Left forelimb (tissue), 1 donor: ENCODE data around the gene RBM24.

ENCODE experiments used
- DNase-seq: peaks from one replicate; pipeline ENCODE4 v3.0.0-alpha.2; 2018; ENCODE audit warnings: low spot score

The RBM24 gene

DNA sequence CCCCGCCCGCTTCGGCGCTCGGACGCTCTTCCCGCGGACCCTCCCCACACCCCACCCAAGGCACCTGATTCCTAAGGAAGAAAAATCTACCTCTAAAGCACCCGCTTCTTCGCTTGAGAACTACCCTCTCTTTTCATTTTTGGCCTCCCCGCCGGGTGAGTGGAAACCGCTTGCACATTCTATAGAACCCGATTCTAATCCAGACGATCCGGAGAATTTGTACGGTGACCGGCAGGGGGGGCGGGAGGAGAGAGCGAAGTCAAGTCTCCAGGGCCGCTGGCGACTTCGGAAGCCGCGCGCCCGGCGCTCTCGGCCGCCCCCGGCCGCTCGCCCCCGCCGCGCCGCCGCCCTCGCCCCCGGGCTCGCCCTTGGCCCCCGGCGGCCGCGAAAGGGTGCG is at the start of gene RBM24:
Gene RBM24 (plus strand): TSS at position 262 of the 397 bp plus-strand sequence. CDS start 221 bp downstream, outside the sequence.
- DNase-seq: no peak

DNA sequence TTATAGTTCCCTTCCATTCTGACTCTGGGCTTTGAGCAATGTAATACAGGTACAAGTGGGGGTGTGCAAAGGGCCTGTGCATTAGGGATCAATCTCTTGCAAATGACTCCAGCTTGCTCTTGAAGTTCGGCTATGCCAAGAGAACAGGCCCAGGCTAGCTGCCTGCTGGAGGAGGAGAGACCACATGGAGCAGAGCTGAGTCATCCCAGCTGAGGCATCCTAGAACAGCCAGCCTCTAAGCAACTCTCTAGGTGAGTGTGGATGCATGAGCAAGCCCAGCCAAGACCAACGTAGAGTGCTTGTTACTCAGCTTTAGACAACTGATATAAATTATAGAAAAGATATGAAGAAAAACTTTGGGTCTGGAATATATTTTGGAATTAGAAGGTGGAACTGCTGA is 47.6 kb upstream of the RBM24 start:
- DNase-seq: no peak

DNA sequence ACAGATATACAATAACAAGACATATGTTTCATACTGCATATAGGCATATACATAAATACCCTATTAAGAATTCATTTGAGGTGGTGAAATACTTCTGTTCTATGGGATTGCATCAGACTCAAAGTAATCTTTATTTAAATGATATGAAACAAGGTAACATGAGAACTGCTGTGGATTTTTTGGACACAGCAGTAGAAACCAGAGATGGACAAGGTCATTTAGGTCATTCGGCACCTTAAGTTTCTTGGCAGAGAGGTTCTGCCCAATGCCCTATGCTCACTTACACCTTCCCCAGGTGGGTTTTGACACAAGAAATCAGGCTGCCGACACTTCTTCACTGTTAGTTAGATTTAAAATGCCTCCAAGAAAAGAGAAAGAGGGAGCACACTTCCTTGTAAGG is 43.9 kb upstream of the RBM24 start:
- no peak for DNase-seq

DNA sequence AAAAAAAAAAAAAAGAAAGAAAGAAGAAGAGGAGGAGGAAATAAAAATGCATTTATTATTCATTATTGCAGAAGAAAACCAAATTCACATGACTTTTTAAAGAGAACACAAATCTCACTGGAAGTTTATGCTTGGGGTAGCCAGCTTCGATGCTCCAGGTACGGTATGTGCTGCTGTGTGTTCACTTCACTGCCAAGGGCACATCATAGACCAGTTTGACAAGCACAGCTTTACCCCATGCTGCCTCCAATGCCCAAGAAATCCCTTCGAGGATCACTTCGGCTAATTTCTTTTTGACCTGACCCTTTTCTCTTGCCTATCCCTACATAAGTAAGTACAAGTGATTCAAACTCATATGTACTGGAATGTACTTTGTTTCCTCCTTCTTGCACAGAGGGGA is 41.9 kb upstream of the RBM24 start:
- no peak for DNase-seq

DNA sequence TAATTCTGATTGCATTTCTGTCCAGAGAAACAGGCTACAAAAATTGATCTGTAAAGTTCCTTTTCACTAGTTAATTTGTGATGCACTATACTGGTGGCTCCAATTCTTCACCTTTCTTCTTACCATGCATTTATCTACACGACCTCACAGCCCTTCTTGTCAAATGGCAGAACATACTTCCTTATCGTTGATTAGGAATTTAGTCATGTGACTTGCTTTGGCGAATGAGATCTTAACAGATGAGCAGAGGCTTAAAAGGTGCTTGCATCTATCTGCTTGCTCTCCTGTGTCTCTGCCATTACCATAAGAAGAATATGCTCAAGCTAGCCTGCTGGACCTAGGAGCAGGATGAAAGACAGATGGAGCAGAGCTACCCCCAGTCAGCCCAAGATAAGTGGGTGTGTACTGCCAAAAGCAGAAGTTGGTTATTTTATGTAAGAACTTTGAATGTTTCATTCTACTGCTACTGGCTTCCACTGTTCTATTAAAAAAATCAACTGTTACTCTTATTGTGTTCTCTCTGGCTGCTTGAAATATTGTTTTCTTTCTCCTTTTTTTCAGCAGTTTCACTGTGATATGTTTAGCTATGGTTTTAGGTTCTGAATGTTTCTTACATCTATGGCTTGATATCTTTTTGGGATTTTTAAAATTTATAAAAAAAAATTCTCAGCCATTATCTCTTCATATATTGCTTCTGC is 40.2 kb upstream of the RBM24 start:
- no peak for DNase-seq

DNA sequence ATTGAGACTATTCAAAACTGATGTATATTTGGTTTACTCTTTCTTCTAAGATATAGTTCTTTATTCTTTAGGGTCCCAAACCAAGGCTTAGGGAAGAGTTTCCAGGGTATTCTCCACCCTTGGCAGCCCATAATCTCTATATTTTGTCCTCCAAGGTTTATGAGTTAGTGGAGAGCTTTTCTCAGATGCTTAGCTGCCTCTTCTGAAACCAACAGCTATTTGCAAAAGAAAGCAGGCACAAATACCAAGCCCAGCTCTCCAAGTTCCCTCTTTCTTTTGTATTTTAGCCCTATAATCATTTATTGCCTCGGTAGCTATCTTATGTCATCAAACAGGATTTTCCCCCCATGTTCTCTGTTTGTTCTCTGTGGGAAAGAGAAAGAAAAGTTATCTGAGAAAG is 39.1 kb upstream of the RBM24 start:
- no peak for DNase-seq

DNA sequence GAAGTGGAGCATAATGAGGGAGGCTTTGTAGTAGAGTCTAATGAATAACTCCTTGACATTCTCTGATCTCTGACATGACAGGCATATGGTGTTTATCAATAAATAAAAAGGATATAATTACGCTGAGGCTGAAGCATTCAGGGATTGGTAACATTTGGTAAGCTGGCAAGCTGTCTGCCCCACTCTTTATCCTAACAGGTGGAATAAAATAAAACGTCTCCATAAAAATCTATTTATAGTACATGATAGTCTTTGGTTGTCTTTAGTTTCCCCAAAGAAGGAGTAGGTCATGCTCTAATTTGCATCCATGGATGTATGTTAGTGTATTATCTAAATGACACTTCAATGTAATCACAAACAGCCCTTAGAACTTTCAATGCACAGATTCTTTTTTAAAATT is 30.9 kb upstream of the RBM24 start:
- DNase-seq: no peak

DNA sequence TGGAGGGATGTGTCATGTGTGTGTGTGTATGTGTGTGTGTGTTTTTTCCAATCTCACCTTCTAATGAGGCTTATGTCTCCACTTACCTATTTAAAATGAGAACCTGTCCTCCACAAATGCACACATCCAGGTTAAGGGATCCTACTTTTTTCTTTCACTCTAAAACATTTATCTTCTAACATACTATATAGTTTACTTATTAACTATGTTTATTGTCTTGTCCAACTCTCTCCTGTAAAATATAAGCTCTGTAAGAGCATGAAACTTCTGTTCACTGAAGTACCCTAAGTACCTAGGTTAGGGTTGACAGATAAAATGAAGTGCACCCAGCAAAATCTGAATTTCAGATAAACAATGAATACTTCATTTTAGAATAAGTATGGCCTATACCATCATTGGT is 29.2 kb upstream of the RBM24 start:
- DNase-seq: no peak

DNA sequence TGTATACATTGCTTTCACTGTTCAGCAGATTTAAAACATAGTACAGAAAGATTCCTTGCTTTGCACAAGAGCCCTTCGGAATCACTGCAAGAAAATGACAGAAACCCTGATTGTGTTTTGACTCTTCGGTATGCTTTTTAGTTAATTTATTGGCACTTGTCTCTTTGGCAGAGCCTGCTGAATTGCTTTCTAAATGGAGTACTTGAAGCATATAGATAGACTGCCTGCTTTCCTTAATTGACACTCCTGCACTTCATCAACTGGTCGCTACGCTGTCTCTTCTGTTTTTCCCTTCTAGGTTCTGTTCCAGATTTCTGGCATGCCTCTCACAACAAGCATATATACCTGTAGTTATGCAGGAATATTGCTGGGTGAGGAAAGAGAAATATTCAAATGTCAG is 22.4 kb upstream of the RBM24 start:
- DNase-seq: no peak

DNA sequence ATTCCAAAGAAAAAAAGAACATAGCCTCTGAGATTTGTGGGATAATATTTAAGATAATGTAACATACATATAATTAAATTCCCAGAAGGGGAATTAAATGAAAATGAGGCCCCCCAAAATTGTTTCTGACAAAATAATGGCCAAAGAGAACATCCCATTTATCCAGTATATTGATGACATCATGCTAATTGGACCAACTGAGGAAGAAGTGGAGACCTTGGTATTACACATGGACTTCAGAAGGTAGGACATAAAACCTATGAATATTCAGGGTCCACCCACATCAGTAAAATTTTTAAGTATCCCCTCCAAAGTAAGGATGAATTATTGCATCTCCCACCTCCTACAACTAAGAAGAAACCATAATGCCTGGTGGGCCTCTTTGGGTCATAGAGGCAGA is 15.6 kb upstream of the RBM24 start:
- no peak for DNase-seq

DNA sequence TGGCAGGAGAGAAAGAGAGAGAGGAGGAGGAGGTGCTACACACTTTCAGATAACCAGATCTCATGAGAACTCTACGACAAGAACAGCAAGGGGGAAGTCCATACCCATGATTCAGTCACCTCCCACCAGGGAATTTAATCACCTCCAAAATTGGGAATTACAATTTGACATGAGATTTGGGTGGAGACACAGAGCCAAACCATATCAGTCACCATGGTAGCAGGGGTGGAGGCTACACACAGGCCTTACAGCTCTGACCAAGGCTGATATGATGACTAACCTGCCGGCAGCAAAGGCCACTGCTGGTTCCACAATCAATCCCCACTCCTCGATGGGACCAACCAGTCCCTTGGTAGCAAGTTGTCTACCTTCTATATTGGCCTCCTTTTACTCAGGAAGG is 13.6 kb upstream of the RBM24 start:
- DNase-seq: no peak

DNA sequence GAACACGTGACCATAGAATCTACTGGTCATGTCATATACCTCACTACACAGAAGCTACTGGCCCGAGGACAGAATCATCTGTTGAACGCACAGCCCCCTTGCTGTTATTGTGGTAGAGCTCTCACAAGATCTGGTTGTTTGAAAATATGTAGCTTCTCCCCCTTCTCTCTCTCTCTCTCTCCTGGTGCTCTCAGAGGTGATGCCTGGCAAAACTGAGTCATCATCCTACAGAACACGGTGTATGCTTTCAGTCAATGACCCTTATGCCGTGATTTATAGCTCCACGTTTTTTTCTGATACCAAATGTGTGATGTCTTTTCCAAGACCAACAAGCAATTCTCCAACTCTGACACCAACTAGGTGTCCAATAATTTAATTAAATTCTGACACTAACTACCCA is 13.0 kb upstream of the RBM24 start:
- DNase-seq: no peak

DNA sequence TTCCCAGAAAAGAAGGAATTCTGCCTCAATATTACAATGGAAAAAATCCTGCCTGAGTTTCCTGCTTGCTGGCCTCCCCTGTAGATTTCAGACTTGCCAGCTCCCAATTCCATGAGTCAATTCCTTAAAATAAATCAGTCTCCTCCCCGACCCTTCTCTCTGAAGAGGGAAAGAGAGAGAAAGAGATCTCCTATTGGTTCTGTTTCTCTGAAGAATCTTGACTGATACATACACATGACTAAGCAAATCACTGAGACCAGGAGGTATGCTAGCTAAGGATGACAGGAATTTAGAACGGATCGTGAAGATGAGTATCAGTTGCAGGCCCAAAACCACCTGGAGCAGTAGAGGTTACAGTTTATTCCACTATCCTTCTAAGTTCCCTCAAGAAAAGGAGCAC is 11.3 kb upstream of the RBM24 start:
- DNase-seq: no peak

DNA sequence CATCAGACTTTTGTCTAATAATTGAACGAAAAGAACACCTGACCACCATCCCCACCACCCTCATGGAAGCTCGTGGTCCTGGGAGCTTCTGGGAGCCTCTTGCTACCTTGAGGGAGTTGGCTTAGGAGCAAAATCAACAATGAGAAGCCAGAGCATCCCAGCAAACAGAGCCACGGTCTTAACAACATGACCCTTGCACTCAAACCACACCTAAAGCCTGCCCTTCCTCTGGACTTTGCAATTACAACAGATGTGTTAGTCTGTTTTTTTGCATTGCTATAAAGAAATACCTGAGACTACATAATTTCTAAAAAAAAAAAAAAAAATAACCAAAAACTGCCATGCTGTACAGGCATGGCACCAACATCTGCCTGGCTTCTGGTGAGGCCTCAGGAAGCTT is 9.5 kb upstream of the RBM24 start:
- no peak for DNase-seq

DNA sequence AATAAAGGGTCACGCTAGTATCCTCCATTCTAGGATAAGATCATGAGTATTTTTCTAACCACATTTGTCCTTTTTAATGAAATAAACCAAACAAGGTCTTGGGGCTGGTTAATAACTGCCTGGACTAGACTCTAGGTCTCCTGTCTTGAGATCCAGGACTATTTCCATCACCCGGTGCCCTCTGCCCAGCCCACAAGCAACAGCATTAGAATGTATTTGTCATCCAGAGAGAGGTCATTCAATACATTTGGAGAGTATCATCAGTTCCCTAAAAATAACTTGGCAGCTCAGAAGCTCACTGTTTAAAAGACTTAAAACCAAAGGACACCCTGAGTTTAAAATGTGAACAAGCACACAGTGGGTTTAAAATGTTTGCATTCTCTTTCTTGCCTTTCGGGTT is 4.4 kb upstream of the RBM24 start:
- DNase-seq: no peak

DNA sequence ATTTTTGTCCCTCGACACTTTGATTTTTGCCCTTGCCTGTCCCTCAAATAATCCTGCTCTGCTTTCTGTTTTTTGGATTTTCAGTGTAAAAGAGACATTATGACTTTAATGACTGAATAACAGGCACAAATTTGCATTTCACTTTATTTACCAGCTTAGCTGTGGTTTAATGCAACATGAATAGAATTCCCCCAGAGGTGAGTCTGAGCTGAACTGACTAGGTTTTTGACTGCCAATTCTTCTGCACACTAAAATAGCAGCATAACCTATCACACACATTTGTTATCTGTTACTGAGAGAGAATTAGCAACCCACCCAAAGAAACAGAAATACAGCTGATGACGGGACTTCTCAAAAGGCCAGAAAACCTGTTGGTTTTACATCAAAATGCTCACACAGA is 3.9 kb upstream of the RBM24 start:
- no peak for DNase-seq

DNA sequence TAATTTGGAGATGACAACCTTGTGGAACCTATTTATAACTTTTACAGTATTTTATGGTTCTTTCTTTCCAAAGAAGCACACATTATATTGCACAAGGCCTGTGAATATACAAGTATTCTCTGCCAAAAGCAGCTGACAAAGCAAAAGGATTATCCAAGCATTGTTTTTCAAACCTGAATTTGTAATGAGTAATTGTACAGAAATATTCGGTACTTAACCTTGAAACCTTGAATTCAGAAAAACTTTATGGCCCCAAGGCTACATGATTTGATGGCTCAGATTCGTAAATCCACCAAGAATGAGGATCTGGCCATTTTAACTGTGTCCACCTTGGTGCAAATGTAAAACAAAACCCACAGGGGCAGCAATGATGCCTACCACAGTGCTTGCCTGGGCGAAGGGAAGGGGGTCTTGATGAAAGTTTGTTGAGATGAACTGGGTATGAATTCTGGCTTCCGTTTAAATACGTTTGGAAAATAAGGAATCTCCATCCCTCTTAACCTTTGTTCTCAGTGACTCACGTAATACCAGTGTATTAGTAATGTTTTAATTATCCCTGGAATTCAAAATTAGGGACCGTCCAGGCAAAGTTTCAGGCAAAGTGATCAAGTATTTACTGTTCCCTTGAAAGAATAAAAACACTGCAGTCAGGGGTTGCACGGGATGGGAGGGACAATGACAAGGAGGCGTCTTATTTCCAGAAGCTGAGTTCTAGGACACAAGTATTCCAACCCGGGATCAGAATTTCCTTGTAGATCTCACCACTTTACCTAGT is 2.7 kb upstream of the RBM24 start:
- no peak for DNase-seq

DNA sequence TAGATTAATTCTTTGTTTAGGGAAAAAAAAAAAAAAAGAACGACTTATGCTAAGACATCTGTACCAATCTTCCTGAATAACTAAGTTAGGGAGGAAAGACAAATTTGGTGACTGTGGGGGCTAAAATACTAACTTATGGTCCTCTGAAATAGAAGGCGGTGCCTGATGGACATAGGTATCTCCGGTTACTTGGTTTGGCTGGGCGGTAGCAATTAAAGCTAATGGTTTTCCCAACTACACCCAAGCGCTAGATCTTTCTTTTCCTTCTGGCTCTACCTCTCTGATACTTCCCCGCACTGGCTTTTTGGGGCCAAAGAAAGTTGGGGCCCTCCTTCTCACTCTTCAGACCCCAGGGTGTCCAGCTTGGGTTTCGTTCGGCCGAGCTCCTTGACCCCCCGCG is 1.0 kb upstream of the RBM24 start:
- no peak for DNase-seq

DNA sequence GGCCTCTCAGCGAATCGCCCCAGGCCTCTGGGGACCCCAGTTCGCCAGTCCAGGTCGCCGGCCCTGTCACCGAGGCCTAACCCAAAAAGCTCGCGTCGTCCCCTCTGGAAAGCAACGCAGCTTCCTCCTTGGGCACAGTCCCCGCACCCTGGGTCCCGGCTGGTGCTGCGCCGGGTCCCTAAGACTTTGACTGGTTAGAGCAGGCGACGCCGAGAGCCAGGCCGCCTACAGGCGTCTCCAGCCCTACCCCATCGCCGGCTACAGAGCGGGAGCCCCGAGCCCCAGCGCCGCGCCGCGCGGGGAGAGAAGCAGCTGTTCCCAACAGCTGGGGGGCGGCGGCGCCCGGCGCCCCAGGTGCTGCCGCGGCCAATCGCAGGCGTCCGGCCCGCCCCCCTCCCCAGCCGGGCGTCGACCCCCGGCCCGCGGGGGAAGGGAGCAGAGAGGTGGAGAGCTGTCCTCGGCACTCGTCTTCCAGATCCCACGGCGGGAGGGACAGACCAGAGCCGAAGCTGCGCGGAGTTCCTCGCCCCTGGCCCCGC is 540 bp upstream of the RBM24 start:
- DNase-seq: peak; percentile 84

DNA sequence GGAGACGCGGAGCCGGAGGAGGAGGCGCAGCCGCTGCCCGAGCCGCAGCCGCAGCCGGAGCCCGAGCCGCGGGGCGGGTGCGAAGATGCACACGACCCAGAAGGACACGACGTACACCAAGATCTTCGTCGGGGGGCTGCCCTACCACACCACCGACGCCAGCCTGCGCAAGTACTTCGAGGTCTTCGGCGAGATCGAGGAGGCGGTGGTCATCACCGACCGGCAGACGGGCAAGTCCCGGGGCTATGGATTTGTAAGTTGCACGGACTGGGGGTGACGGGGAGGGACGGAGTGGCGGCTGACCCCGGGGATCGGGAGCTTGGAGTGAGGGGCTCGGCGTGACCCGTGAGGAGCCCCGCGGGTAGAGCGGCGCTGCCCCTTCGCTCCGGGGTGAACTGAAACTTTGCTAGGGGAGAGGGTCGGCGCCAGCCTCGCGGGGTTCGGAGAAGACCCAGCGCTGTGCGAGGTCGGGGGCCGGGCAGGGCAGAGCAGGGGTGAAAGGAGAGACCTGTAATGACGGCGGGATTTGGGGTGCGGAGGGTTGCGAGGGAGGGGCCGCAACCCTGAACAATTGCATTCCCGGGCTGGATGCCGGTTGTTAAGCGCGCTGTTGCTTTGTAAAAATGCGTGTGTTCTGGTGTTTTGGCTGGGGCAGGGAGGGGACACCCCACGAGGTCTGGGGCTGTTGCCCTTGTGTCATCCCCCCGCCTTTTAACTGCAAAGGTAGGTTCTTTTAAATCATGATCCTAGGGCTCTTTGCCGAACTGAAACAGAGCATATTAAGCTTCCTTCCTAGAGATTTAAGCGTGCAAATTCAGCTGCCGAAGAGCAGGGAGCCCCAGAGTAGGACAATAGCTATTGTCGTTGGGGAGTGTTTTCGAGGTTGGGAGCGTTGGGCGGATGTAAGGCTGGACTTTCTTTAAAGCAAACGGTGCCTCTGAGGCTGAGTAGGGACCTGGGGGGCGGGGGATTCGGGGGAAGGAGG is 628 bp downstream of the RBM24 start:
- peak; percentile 70 for DNase-seq

DNA sequence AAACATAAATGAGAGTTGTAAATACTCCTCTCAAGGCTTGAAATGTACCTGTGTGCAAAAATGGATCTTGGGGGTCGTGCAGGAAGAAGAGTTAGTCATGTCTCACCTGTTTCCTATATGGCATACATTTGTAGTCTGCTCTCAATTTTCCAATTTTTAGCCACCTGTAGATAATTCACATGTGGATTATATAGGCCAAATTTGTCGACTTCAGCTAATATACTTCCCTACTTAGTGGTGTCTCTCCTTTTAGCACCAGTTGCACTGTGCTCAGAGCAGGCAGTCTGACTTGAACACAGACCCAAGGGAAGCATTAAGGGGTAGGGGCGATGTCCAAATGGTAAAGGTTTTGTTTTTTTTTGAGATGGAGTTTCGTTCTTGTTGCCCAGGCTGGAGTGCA is 1.9 kb downstream of the RBM24 start:
- no peak for DNase-seq

DNA sequence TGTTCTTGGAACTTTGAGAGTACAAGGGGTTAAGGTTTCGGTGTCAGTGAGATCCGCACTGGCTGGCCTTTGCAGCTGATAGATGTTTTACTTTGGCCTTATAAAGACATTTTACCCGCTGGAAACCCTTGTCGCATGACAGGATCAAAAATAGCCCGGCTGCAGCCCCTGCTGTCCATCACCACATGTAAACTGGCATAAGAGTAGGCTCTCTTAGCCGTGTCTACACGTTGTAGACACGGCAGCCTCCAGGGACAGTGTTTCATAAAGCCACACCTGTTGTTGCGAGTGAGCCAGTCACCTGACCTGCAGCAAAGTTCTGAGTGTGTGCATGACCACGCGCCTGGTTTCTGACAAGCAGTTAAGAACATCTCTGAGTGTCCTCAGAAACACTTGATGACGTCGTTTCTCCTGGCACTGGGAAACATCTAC is 8.5 kb downstream of the RBM24 start:
- no peak for DNase-seq
